ENCODE data around the gene UBE2O.

The UBE2O gene

GRCh38 chr17:76410328-76410965, 42.5 kb downstream of the UBE2O start:
- Histone ChIP-seq H3K4me3 (ENCODE audit: low read depth, low read length) (no peak overlapping the region), H3K9me3 (ENCODE audit: control insufficient read depth, insufficient read depth, low read depth, low read length) (no peaks in the 10 kb centered on the region), H3K36me3 (ENCODE audit: control insufficient read depth in 2 of 2, insufficient read depth in 1 of 2, low read length in 2 of 2) (peaks cover 0 to 39% of the 10 kb centered on the region in 2 experiments; a peak in 2 of 3 replicates), H3K27ac (ENCODE audit: extremely low read depth, low read depth, low read length) (no peak overlapping the region), H3K4me1 (ENCODE audit: control insufficient read depth, insufficient read depth, low read length) (peaks cover 26% of the 10 kb centered on the region)
- CTCF ChIA-PET: interaction anchor here (0.6 to 8.5 kb wide), 9 partner anchors 14 to 1664 kb away, joined by 3 to 90 read pairs (median 3); no protein-coding TSS in a partner anchor
- 0 out of 2 replicates have a peak, but pooled peaks have one; percentile 11 for TF ChIP-seq HIC1 (tag by site-specific recombination; IDR thresholded peaks at IDR 0.05)
- no peak for TF ChIP-seq ZNF600 (tag by site-specific recombination; IDR thresholded peaks at IDR 0.05)
- TF ChIP-seq ZNF140 (tag by site-specific recombination; IDR thresholded peaks at IDR 0.05): no peak
- no peak for TF ChIP-seq ZNF843 (tag by site-specific recombination; IDR thresholded peaks at IDR 0.05)
- no peak for TF ChIP-seq ZNF2 (tag by site-specific recombination; IDR thresholded peaks at IDR 0.05)
- no peak for TF ChIP-seq HOXD13 (CRISPR knock-in tag; IDR thresholded peaks at IDR 0.05; ENCODE audit: borderline replicate concordance)
- TF ChIP-seq GLIS2 (tag by site-specific recombination; IDR thresholded peaks at IDR 0.05): 0 out of 2 replicates have a peak, but pooled peaks have one; percentile 13
- TF ChIP-seq ZNF596 (tag by site-specific recombination; IDR thresholded peaks at IDR 0.05): no peak
- no peak for TF ChIP-seq ZNF335 (tag by site-specific recombination; conservative IDR thresholded peaks at IDR 0.05)
- POLR2A ChIA-PET: no interaction called here

- Histone ChIP-seq H3K4me3 (ENCODE audit: low read depth, low read length) (no peak overlapping the region), H3K27ac (ENCODE audit: extremely low read depth, low read depth, low read length) (no peak overlapping the region), H3K9me3 (ENCODE audit: control insufficient read depth, insufficient read depth, low read depth, low read length) (no peaks in the 10 kb centered on the region), H3K36me3 (ENCODE audit: control insufficient read depth in 2 of 2, insufficient read depth in 1 of 2, low read length in 2 of 2) (peaks cover 14 to 60% of the 10 kb centered on the region in 2 experiments), H3K4me1 (ENCODE audit: control insufficient read depth, insufficient read depth, low read length) (peaks cover 10% of the 10 kb centered on the region)
- ChIA-PET POLR2A (no interaction called here), CTCF (interaction anchor here (0.6 to 8.5 kb wide), 44 partner anchors 9 to 274 kb away, joined by 3 to 90 read pairs (median 4); partner anchors contain the start of genes AANAT, RHBDF2 and UBE2O)
- TF ChIP-seq CTCF (tag by site-specific recombination; IDR thresholded peaks at IDR 0.05) (peak; percentile 59), ZNF704 (tag by site-specific recombination; IDR thresholded peaks at IDR 0.05) (no peak), ZNF660 (tag by site-specific recombination; IDR thresholded peaks at IDR 0.05) (0 out of 2 replicates have a peak, but pooled peaks have one; percentile 48), ZBTB11 (tag by site-specific recombination; conservative IDR thresholded peaks at IDR 0.05; ENCODE audit: low read depth) (no peak), ZNF747 (tag by site-specific recombination; IDR thresholded peaks at IDR 0.05) (no peak), HOXD13 (CRISPR knock-in tag; IDR thresholded peaks at IDR 0.05; ENCODE audit: borderline replicate concordance) (no peak), ZNF654 (tag by site-specific recombination; IDR thresholded peaks at IDR 0.05; ENCODE audit: low read depth) (peak; percentile 68)
Measured at GRCh38 chr17:76408037-76408849, 44.7 kb downstream of the UBE2O start.
